ENCODE data around the gene RTL5.
"Not testable (repeated sequence)": the region's sequence is repeated elsewhere in the genome, so short reads cannot be mapped to it uniquely, and the experiment has no call there.

The RTL5 gene

GRCh38 chrX:72131317-72132294 lies at the start of gene RTL5:
Gene RTL5 (minus strand): TSS chrX:72131915.
- H3K27me3 ChIP-seq = peaks cover 53 to 95% (median 78%) of the 10 kb centered on the region in 11 experiments
- no peak for TF ChIP-seq Cebpa-rat (IDR thresholded peaks at IDR 0.05)
- peak within 1 kb of the TSS; percentile 40 to 63 (median 50) for H3K4me3 ChIP-seq
- H3K4me1 ChIP-seq = peaks cover 0 to 52% (median 35%) of the 10 kb centered on the region in 10 experiments; a peak in 17 of 20 replicates
- peaks cover 0 to 65% (median 0%) of the 10 kb centered on the region in 11 experiments; a peak in 10 of 22 replicates for H4K20me1 ChIP-seq
- H3K9ac ChIP-seq = peak within 1 kb of the TSS in 9 of 11 experiments; percentile 33 to 75 (median 57); a peak in 15 of 22 replicates
- H3K27ac ChIP-seq = peak within 1 kb of the TSS in 6 of 11 experiments; percentile 15 to 68 (median 62); a peak in 10 of 22 replicates
- H3K4me2 ChIP-seq = peak within 1 kb of the TSS; percentile 57 to 86 (median 68)
- peaks cover 0 to 14% (median 0%) of the 10 kb centered on the region in 11 experiments; a peak in 3 of 22 replicates for H3K9me3 ChIP-seq (replicated peaks in 1 of 11)
- H3K36me3 ChIP-seq = peaks cover 0 to 26% (median 0%) of the 10 kb centered on the region in 11 experiments; a peak in 3 of 22 replicates

GRCh38 chrX:72180539-72180938 lies 48.8 kb upstream of the RTL5 start:
- H3K4me1 ChIP-seq = peaks cover 17 to 20% (median 19%) of the 10 kb centered on the region in 10 experiments
- peaks cover 5 to 14% (median 12%) of the 10 kb centered on the region in 11 experiments; a peak in 19 of 22 replicates for H3K9me3 ChIP-seq (replicated peaks in 1 of 11)
- no peak for TF ChIP-seq Cebpa-rat (IDR thresholded peaks at IDR 0.05)
- peak overlapping the region; percentile 60 to 85 (median 80); a peak in 17 of 20 replicates for H3K4me3 ChIP-seq
- H3K4me2 ChIP-seq = peak overlapping the region; percentile 40 to 75 (median 57)
- peaks cover 0 to 2% (median 0%) of the 10 kb centered on the region in 11 experiments; a peak in 1 of 22 replicates for H4K20me1 ChIP-seq
- peaks cover 0 to 8% (median 0%) of the 10 kb centered on the region in 11 experiments; a peak in 6 of 22 replicates for H3K27me3 ChIP-seq
- peak overlapping the region in 10 of 11 experiments; percentile 80 to 93 (median 86); a peak in 20 of 22 replicates for H3K27ac ChIP-seq
- peak overlapping the region in 9 of 11 experiments; percentile 80 to 91 (median 86); a peak in 18 of 22 replicates for H3K9ac ChIP-seq
- H3K36me3 ChIP-seq = peaks cover 0 to 5% (median 0%) of the 10 kb centered on the region in 11 experiments; a peak in 1 of 22 replicates

- no peak for TF ChIP-seq Cebpa-rat (IDR thresholded peaks at IDR 0.05)
- Histone ChIP-seq H3K27ac (no peak overlapping the region), H3K9ac (no peak overlapping the region), H4K20me1 (no peaks in the 10 kb centered on the region), H3K4me3 (no peak overlapping the region), H3K9me3 (replicated peaks in 1 of 11) (peaks cover 5 to 14% (median 12%) of the 10 kb centered on the region in 11 experiments; a peak in 19 of 22 replicates), H3K36me3 (no peaks in the 10 kb centered on the region), H3K4me2 (no peak overlapping the region), H3K4me1 (peaks cover 6 to 10% (median 8%) of the 10 kb centered on the region in 10 experiments; a peak in 18 of 20 replicates), H3K27me3 (peaks cover 0 to 7% (median 0%) of the 10 kb centered on the region in 11 experiments; a peak in 5 of 22 replicates)
These were observed 45.3 kb upstream of the RTL5 start for GRCh38 chrX:72176981-72177380.

GRCh38 chrX:72176289-72176688 lies 44.6 kb upstream of the RTL5 start:
- H3K4me1 ChIP-seq = peaks cover 6 to 10% (median 8%) of the 10 kb centered on the region in 10 experiments; a peak in 18 of 20 replicates
- H3K9ac ChIP-seq, H3K27me3 ChIP-seq, H3K4me3 ChIP-seq, H3K4me2 ChIP-seq, H3K36me3 ChIP-seq, H3K27ac ChIP-seq, H4K20me1 ChIP-seq: not testable (repeated sequence)
- peaks cover 5 to 14% (median 12%) of the 10 kb centered on the region in 11 experiments; a peak in 19 of 22 replicates for H3K9me3 ChIP-seq (replicated peaks in 1 of 11)

- Histone ChIP-seq H3K9me3 (replicated peaks in 1 of 11) (peaks cover 0 to 5% (median 0%) of the 10 kb centered on the region in 11 experiments; a peak in 1 of 22 replicates), H3K9ac (no peak overlapping the region), H3K4me3 (no peak overlapping the region), H3K4me2 (no peak overlapping the region), H3K27me3 (peaks cover 0 to 20% (median 14%) of the 10 kb centered on the region in 11 experiments; a peak in 13 of 22 replicates), H3K36me3 (no peaks in the 10 kb centered on the region), H4K20me1 (no peaks in the 10 kb centered on the region), H3K27ac (no peak overlapping the region), H3K4me1 (no peaks in the 10 kb centered on the region)
- no peak for TF ChIP-seq Cebpa-rat (IDR thresholded peaks at IDR 0.05)
These were observed 37.5 kb upstream of the RTL5 start for GRCh38 chrX:72169008-72169728.

- Histone ChIP-seq H4K20me1 (no peaks in the 10 kb centered on the region), H3K4me1 (no peaks in the 10 kb centered on the region), H3K9me3 (replicated peaks in 1 of 11) (peaks cover 0 to 11% (median 0%) of the 10 kb centered on the region in 11 experiments; a peak in 1 of 22 replicates), H3K27me3 (peaks cover 0 to 31% (median 18%) of the 10 kb centered on the region in 11 experiments; a peak in 15 of 22 replicates), H3K4me3 (no peak overlapping the region), H3K4me2 (no peak overlapping the region), H3K36me3 (no peaks in the 10 kb centered on the region), H3K27ac (no peak overlapping the region), H3K9ac (no peak overlapping the region)
- TF ChIP-seq Cebpa-rat (IDR thresholded peaks at IDR 0.05) = no peak
These were observed 33.8 kb upstream of the RTL5 start for GRCh38 chrX:72165551-72165950.

GRCh38 chrX:72159769-72160168 lies 28.1 kb upstream of the RTL5 start:
- H3K9me3 ChIP-seq (replicated peaks in 1 of 11) = peaks cover 18 to 39% (median 30%) of the 10 kb centered on the region in 11 experiments
- H3K4me2 ChIP-seq = no peak overlapping the region
- no peaks in the 10 kb centered on the region for H4K20me1 ChIP-seq

GRCh38 chrX:72158773-72159172 lies 27.1 kb upstream of the RTL5 start:
- TF ChIP-seq Cebpa-rat (IDR thresholded peaks at IDR 0.05) = no peak

More at GRCh38 chrX:72159769-72160168, 28.1 kb upstream of the RTL5 start:
- Histone ChIP-seq H3K4me3 (no peak overlapping the region), H3K36me3 (no peaks in the 10 kb centered on the region), H3K27me3 (peaks cover 3 to 43% (median 20%) of the 10 kb centered on the region in 11 experiments; a peak in 15 of 22 replicates), H3K9ac (no peak overlapping the region), H3K27ac (no peak overlapping the region), H3K4me1 (no peaks in the 10 kb centered on the region)
- no peak for TF ChIP-seq Cebpa-rat (IDR thresholded peaks at IDR 0.05)

More at GRCh38 chrX:72158773-72159172, 27.1 kb upstream of the RTL5 start:
- Histone ChIP-seq H3K4me1 (no peaks in the 10 kb centered on the region), H3K36me3 (no peaks in the 10 kb centered on the region), H3K4me3 (no peak overlapping the region), H3K27ac (no peak overlapping the region), H3K27me3 (peaks cover 4 to 45% (median 23%) of the 10 kb centered on the region in 11 experiments; a peak in 15 of 22 replicates), H3K9me3 (replicated peaks in 1 of 11) (peaks cover 18 to 39% (median 30%) of the 10 kb centered on the region in 11 experiments), H3K9ac (no peak overlapping the region), H4K20me1 (no peaks in the 10 kb centered on the region), H3K4me2 (no peak overlapping the region)

All from BLaER1 treated with 17β-estradiol and CSF1 and Interleukin-3, amounts not matched to agents 10 nM and 100 nM (cell line).